ENCODE data around the gene IL31.
A peak's percentile ranks its signal among the peaks of the same experiment; 100 is the strongest.

IL31 gene

GRCh38 chr12:122190842-122191668 lies 17.0 kb upstream of the IL31 start:
- TF ChIP-seq CTCF (IDR thresholded peaks at IDR 0.05; ENCODE audit: low read depth, low read length), result peak; percentile 92
- H3K4me3 ChIP-seq (ENCODE audit: low read depth, low read length), result no peak overlapping the region

- no peak for TF ChIP-seq CTCF (IDR thresholded peaks at IDR 0.05; ENCODE audit: low read depth, low read length)
- no peak overlapping the region for H3K4me3 ChIP-seq (ENCODE audit: low read depth, low read length)
Observed at GRCh38 chr12:122189626-122190475, 15.8 kb upstream of the IL31 start.

- no peak overlapping the region for H3K4me3 ChIP-seq (ENCODE audit: low read depth, low read length)
- TF ChIP-seq CTCF (IDR thresholded peaks at IDR 0.05; ENCODE audit: low read depth, low read length), result no peak
Observed at GRCh38 chr12:122187466-122187865, 13.4 kb upstream of the IL31 start.

- H3K4me3 ChIP-seq (ENCODE audit: low read depth, low read length), result no peak overlapping the region
- TF ChIP-seq CTCF (IDR thresholded peaks at IDR 0.05; ENCODE audit: low read depth, low read length), result no peak
Observed at GRCh38 chr12:122185494-122186082, 11.6 kb upstream of the IL31 start.

- H3K4me3 ChIP-seq (ENCODE audit: low read depth, low read length), result no peak overlapping the region
- TF ChIP-seq CTCF (IDR thresholded peaks at IDR 0.05; ENCODE audit: low read depth, low read length), result no peak
Observed at GRCh38 chr12:122185079-122185478, 11.1 kb upstream of the IL31 start.

- no peak overlapping the region for H3K4me3 ChIP-seq (ENCODE audit: low read depth, low read length)
- no peak for TF ChIP-seq CTCF (IDR thresholded peaks at IDR 0.05; ENCODE audit: low read depth, low read length)
Observed at GRCh38 chr12:122184517-122184916, 10.5 kb upstream of the IL31 start.
